GM21723 (cell line): Measurements from ENCODE around the gene GRID1.
"Not testable (repeated sequence)": the region's sequence is repeated elsewhere in the genome, so short reads cannot be mapped to it uniquely, and the experiment has no call there.

ENCODE experiments used
- ATAC-seq: cut with Tn5 transposase; IDR thresholded peaks from one replicate; pipeline ENCODE4 v1.9.1; 2021; ENCODE audit warnings: mild to moderate bottlenecking, moderate library complexity; ENCODE audit not compliant: unreplicated experiment

The GRID1 gene

GRCh38 chr10:86056672-86057071 is 309.9 kb downstream of the GRID1 start:
- no peak for ATAC-seq

- no peak for ATAC-seq
Observed at GRCh38 chr10:86055928-86056327, 310.7 kb downstream of the GRID1 start.

GRCh38 chr10:86053675-86054074 is 312.9 kb downstream of the GRID1 start:
- ATAC-seq = no peak

- ATAC-seq = no peak
Observed at GRCh38 chr10:86051586-86051985, 315.0 kb downstream of the GRID1 start.

DNA sequence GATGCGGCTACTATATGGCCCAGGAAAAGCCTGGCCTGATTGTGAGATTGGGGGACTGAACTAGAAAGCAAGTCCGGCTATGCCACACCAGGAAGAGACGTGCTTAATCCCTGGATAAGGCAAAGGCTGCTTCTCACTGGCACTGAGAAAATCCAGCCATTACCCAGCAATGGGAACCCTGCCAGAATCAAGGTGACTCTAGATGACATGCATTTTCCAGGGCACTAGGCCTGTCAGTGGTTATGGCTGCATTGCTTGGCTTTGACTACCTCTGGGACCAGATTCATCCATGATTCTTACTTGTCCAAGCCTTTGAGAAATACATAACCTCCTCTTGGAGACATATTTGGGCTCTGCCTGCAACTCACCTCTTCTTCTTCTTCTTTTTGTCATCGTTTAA is 317.2 kb downstream of the GRID1 start:
- ATAC-seq = no peak

DNA sequence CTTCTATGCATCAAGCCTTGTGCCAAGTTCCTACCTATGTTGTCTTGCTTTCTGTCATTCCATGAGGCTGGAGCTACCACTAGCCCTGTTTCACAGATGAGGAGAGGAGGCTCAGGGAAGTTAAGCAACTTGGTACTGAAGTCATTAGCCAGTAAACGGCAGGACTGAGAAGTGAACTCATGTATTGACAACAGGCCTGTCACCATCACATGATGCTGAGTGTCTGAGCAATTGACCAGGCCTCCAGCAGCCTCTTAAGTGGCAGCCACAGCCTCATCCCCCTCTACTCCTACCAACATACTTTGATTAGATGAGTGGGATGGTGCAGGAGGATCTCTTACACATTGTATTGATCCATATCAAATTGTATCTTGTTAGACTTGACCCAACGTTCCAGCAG is 317.6 kb downstream of the GRID1 start:
- ATAC-seq = no peak

GRCh38 chr10:86048571-86048970 is 318.0 kb downstream of the GRID1 start:
- no peak for ATAC-seq

GRCh38 chr10:86047588-86047987 is 319.0 kb downstream of the GRID1 start:
- no peak for ATAC-seq

DNA sequence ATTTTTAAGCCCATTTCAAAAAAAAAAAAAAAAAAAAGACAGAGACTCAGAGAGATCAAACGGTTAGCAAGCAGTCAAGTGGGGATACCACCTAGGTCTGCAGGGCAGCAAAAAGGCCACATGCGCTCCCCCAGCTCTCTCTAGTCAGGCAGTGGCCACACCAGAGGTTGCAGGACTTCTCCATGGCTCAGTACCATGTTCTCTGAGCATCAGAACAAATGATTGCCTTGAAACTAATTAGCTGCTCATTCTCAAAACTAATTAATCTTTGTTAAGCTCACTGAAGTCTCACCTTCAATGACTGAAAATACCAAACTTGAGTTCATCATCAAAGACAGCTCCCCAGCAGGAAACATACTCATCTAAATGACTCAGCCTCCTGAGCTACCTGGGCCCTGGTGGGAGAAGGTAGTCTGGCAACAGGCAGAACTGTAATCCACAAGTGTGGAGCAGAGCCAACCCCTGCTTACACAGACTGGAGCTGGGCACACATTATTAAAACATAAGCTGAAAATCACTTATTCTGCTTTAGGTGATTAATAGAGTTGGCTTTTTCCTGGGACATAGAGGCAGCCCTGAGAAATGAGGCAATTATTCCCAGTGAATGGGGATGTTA is 319.6 kb downstream of the GRID1 start:
- ATAC-seq = no peak

- ATAC-seq = no peak
Observed at GRCh38 chr10:86045896-86046295, 320.7 kb downstream of the GRID1 start.

DNA sequence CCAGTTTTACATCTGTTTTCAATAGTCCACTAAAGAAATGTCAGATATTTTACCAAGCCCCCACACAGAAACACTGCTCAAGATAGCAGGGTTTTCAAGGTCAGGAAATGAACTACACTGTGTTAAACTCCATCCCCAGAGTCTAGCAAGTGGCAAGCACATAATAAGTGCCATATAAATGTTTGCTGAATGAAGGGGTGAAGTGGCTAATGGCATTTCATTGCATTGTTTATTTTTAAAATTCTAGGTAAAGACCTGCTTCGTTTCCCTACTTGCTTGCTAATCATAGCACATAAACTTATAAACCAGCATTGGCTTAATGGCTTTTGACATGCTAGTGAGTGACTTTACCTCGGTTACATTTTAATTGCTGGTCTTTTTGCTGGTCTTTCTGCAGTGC is 322.6 kb downstream of the GRID1 start:
- ATAC-seq = no peak

DNA sequence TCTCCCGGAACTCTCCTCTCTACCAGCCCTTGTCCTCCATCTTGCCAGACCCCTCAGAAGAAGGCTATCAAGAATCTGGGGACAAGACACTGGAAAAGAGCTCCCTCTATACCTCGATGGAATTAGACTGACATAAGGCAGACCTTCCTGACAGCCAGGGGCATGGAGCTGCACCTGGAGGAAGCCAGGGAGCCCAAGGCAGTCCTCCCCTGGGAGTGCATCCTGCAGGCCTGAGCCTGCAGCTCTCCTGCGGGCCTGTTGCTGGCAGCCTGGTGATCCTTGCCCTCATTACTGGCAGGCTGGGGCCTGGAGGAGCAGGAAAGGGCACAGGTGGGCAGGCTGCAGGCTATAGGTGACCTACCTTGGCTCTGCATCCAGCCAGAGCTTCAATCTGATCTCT is 323.4 kb downstream of the GRID1 start:
- no peak for ATAC-seq

DNA sequence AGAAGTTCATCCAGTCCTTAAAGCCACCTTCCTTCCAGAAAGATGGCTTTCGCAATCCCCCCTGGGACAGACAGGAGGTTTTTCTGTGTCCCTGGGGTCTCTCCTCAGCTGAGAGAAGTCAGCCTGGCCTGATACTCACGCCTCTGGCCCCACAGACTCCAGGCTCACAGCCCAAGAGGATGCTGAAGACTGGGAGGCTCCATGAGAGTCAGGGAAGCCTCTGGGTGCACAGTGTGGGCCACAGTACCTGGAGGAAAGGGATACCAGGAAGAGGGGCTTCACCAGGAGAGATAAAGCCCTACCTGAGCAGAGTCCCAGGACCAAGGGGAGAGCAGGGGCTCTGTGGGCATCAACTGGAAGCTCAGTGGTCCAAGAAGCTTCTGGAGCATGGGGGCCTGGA is 324.4 kb downstream of the GRID1 start:
- no peak for ATAC-seq

GRCh38 chr10:86041116-86041515 is 325.5 kb downstream of the GRID1 start:
- ATAC-seq = no peak

DNA sequence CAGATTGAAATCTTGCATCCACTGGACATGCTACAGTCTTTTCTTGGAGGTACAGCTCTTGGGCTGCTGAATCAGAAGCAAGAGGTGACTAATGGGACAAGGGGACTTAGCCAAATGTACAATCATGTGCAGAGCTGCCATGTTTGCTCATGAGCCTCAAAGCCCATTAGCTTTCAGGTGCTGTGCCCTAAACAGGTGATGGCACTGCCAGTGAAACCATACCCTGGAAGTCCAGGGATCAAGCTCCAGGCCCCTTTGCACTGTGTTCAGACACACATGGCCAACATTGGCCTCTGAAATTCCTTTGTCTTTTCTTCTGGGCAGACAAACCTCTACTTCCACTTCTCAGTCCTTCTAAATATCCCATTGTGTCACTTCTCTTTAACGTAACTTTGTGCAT is 328.2 kb downstream of the GRID1 start:
- ATAC-seq = no peak

GRCh38 chr10:86037096-86037495 is 329.5 kb downstream of the GRID1 start:
- no peak for ATAC-seq

- no peak for ATAC-seq
Observed at GRCh38 chr10:86036544-86036831, 330.1 kb downstream of the GRID1 start.

DNA sequence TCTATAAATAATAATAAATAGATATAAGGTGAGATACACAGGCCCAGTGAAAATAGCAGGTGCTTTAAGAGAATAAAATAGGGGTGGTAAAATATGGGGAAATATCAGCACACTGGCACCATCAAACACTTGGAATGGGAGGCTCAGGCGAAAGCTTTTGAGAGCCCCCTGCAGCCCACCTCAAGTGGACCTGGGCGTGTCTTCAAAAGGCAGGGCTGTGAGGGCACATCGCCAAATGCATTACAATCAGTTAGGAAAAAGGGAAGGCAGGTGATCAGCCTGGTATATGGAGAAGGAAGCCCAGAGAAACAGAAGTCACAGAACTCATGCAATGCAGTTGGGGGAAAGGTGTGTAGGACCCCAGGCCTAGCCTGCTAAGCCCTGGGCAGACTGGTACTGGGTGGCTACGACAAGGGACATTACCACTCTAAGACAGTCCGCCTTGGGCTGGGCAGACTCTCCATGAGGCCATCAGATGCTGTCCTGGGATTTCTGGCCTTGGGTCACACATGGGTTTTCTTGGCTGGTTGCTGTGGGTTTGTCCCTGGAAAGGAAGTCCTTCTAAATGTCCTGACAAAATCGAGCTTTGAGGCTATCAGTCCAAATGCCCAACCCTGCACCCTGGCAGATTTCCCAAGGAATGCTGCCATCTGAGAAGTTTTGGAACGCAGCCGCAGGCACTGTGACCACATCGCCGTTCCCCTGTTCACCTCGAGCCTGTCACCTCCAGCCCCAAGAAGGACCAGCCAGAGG is 330.6 kb downstream of the GRID1 start:
- ATAC-seq = no peak

DNA sequence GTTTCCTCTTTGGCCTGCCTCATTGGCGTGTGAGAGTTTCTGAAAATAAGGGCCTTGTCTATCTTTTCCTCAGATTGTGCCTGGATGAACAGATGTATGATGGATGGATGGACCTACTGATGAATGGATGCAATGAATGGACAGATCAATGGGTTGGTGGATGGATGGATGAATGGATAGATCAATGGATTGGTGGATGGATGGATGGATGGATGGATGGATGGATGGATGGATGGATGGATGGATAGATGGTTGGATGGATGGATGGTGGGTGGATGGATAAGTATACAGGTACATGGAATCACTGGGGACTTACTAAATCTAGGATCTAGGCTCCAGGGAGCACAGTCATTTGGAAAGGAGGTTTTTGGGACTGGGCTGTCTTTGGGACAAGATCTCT is 331.9 kb downstream of the GRID1 start:
- ATAC-seq = no peak

- ATAC-seq = no peak
Observed at GRCh38 chr10:86033581-86033980, 333.0 kb downstream of the GRID1 start.

DNA sequence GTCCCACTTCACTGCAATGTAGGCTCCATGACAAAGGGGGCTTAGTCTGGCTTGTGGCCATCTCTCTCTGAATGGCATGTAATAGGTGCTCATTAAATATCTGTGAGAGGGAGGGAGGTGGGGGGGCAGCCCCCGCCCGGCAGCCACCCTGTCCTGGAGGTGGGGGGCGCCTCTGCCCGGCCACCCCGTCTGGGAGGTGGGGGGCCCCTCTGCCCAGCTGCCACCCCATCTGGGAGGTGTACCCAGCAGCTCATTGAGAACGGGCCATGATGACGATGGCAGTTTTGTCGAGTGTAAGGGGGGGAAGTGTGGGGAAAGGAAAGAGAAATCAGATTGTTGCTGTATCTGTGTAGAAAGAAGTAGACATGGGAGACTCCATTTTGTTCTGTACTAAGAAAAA is 334.5 kb downstream of the GRID1 start:
- not testable (repeated sequence) for ATAC-seq

- ATAC-seq = no peak
Observed at GRCh38 chr10:86030312-86030711, 336.3 kb downstream of the GRID1 start.

GRCh38 chr10:86027346-86027745 is 339.2 kb downstream of the GRID1 start:
- no peak for ATAC-seq
